Measurements from ENCODE around the gene TNFRSF9. TPM values are rescaled to one million over a fixed set of nuclear protein-coding genes. Genes with fewer than 3 reads are reported as not detected.

Gene TNFRSF9
- total and polyA plus RNA-seq, 8 donors = 0.11 to 4.3 (median 0.22) TPM

- peaks cover 0 to 8% of the 10 kb centered on the region in 2 donors for H3K9me3 ChIP-seq
- no peaks in the 10 kb centered on the region for H3K36me3 ChIP-seq
- ATAC-seq = no peak
- TF ChIP-seq CTCF (IDR thresholded peaks at IDR 0.05) = no peak
- no peak for DNase-seq
- no peak overlapping the region for H3K4me3 ChIP-seq
- H3K27ac ChIP-seq = no peak overlapping the region
- no peaks in the 10 kb centered on the region for H3K27me3 ChIP-seq
- no peaks in the 10 kb centered on the region for H3K4me1 ChIP-seq
- intact Hi-C loops (cut with DNase I) = no loop called here
Measured at GRCh38 chr1:7878027-7878426, 62.6 kb downstream of the TNFRSF9 start.

GRCh38 chr1:7873801-7874795 is 66.5 kb downstream of the TNFRSF9 start:
- Histone ChIP-seq H3K9me3 (peaks cover 0 to 8% of the 10 kb centered on the region in 2 donors), H3K27me3 (no peaks in the 10 kb centered on the region), H3K27ac (no peak overlapping the region), H3K4me1 (no peaks in the 10 kb centered on the region), H3K36me3 (no peaks in the 10 kb centered on the region), H3K4me3 (no peak overlapping the region)
- DNase-seq (no peak), ATAC-seq (no peak)
- intact Hi-C loops (cut with DNase I) = no loop called here
- no peak for TF ChIP-seq CTCF (IDR thresholded peaks at IDR 0.05)

- intact Hi-C loops (cut with DNase I) = no loop called here
Measured at GRCh38 chr1:7871136-7871535, 69.5 kb downstream of the TNFRSF9 start.

GRCh38 chr1:7869136-7869920 is 71.3 kb downstream of the TNFRSF9 start:
- Histone ChIP-seq H3K27ac (no peak overlapping the region), H3K36me3 (no peaks in the 10 kb centered on the region), H3K4me1 (no peaks in the 10 kb centered on the region), H3K27me3 (no peaks in the 10 kb centered on the region), H3K4me3 (no peak overlapping the region), H3K9me3 (no peaks in the 10 kb centered on the region)
- TF ChIP-seq CTCF (IDR thresholded peaks at IDR 0.05) = no peak
- DNase-seq (no peak), ATAC-seq (no peak)
- intact Hi-C loops (cut with DNase I) = no loop called here

More at GRCh38 chr1:7871136-7871535, 69.5 kb downstream of the TNFRSF9 start:
- ATAC-seq (no peak), DNase-seq (no peak)
- H3K4me1 ChIP-seq = no peaks in the 10 kb centered on the region
- TF ChIP-seq CTCF (IDR thresholded peaks at IDR 0.05) = no peak
- peaks cover 0 to 2% of the 10 kb centered on the region in 2 donors for H3K9me3 ChIP-seq
- no peaks in the 10 kb centered on the region for H3K27me3 ChIP-seq
- no peak overlapping the region for H3K27ac ChIP-seq
- H3K36me3 ChIP-seq = no peaks in the 10 kb centered on the region
- no peak overlapping the region for H3K4me3 ChIP-seq
